ENCODE data around the gene DNAH17. TPM values are rescaled to one million over a fixed set of nuclear protein-coding genes. Genes with fewer than 3 reads are reported as not detected.
"Not testable (repeated sequence)": the region's sequence is repeated elsewhere in the genome, so short reads cannot be mapped to it uniquely, and the experiment has no call there.

Gene DNAH17
- total and polyA plus RNA-seq, 2 of the 13 experiments (the other 11 are each of a cell fraction or from before 2014, with no cell fraction given), result 0.86 to 1.6 TPM

GRCh38 chr17:78504156-78504925 lies 72.9 kb downstream of the DNAH17 start (continued):
- no peak for TF ChIP-seq ZNF142 (CRISPR knock-in tag; IDR thresholded peaks at IDR 0.05)
- TF ChIP-seq SNAI1 (CRISPR knock-in tag; IDR thresholded peaks at IDR 0.05; ENCODE audit: borderline replicate concordance), result no peak
- no peak for TF ChIP-seq DMTF1 (CRISPR knock-in tag; IDR thresholded peaks at IDR 0.05)

GRCh38 chr17:78503388-78503787 lies 73.8 kb downstream of the DNAH17 start:
- H3K4me2 ChIP-seq (ENCODE audit: low read depth, low read length); H3K36me3 ChIP-seq (replicated peaks in 1 of 2; ENCODE audit: control insufficient read depth in 1 of 2, insufficient read depth in 2 of 2, low read length in 2 of 2); H2AFZ ChIP-seq (ENCODE audit: low read length); H3K79me2 ChIP-seq (ENCODE audit: insufficient read depth, low read length); BruUV-seq (replicated peaks); CTCF ChIA-PET (ENCODE audit: low intra/inter-chr PET ratio, low total read pairs); ATAC-seq; intact Hi-C loops (cut with micrococcal nuclease; ENCODE audit: unreplicated experiment); DNase-seq (ENCODE audit: low spot score); H3K9me3 ChIP-seq (ENCODE audit: low read length); POLR2A ChIA-PET; H4K20me1 ChIP-seq (ENCODE audit: insufficient read depth, low read length); H3K9ac ChIP-seq (ENCODE audit: insufficient read depth, low read depth, low read length); FAIRE-seq; in situ Hi-C loops (cut with HindIII; ENCODE audit: extremely low pct_ligation_motif_present, low pct_unique_long_range_greater_than_20kb); H3K27ac ChIP-seq (ENCODE audit: extremely low read length, insufficient read depth, low read length); H3K4me3 ChIP-seq (replicated peaks in 1 of 3; ENCODE audit: insufficient read depth in 1 of 3, low read depth in 2 of 3, low read length in 3 of 3): not testable (repeated sequence)
- WGBS (ENCODE audit: low lambda C conversion rate), result 90% methylated on average over 11 of the region's 11 CpGs
- H3K4me1 ChIP-seq (ENCODE audit: insufficient read depth, low read length), result peaks cover 11% of the 10 kb centered on the region
- peaks cover 0 to 16% of the 10 kb centered on the region in 2 experiments; a peak in 2 of 5 replicates for H3K27me3 ChIP-seq (ENCODE audit: control insufficient read depth in 1 of 2, insufficient read depth in 2 of 2, low read length in 2 of 2)

All from HepG2 (cell line).